HS-27A (cell line): ENCODE data around the gene PCNX1.
"Not testable (repeated sequence)": the region's sequence is repeated elsewhere in the genome, so short reads cannot be mapped to it uniquely, and the experiment has no call there.

Experiments used
- DNase-seq: peaks from one replicate; pipeline ENCODE4 v3.0.0-alpha.2; 2012; ENCODE audit warnings: low read depth, missing footprints

PCNX1 gene

DNA sequence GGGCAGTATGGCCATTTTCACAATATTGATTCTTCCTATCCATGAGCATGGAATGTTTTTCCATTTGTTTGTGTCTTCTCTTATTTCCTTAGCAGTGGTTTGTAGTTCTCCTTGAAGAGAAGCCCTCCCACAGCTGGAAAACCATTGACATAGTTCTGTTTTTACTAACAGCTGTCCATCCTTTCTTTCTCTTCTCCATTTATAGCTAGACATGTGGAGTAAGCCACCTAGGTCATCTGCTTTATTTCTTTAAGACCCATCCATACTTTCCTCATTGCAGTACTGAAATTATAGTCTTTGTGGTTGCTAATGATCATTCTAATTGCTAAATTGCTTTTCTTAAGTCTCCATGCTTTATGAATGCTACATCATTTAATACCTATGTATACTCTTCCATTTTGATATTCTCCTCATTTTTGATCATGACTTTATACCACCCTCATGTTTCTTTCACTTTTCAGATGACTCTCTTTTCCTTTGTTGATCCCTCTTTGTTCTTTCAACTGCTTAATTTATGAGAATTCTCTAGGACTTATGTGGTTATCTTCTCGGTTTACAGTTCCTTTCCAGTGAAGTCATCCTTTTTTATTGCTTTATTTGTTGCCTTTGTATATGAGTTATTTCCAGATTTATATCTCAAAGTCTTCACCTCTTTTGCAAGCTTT is 114.2 kb downstream of the PCNX1 start:
- DNase-seq: peak; percentile 11

DNA sequence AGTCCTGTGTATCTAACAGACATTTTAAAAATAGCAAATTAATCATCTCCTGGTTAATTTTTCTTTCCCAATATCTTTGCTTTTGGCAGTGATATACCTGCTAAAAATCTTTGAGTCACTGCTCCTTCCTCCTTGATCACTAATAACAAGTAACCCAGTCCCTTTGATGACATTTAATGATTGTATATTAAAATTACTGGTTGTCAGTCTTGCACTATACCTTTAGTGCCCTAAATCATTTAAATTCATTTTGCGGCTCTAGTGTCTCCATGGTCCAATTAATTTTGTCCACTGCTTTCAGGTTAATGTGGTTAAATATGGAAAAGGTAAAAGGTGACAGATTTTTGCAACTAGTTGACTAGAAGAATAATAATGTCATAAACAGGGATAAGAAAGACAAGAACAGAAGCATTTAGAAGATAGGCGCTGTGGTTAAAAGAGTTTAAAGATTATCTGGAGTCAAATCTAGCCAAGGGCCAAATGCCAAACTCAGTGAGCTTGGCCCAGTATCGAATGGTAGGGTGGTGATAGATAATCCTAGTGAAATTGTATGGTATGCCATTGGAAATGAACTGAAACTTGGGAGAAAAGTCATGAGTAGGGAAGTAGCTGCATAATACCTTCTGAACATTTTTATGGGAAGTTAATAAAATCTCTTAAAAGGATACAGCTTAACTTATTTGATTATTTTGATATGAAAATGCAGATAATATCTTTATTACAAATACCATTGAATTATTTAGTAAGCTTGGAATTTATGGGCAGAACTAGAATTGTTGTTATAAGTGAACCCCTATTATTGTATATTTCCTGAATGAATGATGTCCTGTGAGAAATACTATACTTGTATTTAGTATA is 115.0 kb downstream of the PCNX1 start:
- DNase-seq: no peak

DNA sequence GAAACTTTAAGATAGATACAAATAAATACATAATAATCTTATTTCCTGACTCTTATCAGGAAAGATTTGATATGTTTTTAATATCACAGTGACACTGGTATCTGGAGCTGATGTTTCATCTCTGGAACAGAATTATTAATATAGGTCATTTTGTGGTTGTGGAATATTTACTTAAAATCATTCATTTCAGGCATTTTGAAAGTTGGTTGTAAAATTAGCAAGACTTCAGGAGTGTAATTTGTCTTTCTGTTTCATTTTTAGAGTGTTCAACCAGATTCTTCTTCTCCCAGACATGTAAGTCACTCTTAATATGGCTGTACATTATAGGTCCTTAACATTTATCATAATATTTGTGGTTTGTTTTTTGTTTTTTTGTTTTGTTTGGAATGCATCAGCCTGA is 115.7 kb downstream of the PCNX1 start:
- DNase-seq: no peak

DNA sequence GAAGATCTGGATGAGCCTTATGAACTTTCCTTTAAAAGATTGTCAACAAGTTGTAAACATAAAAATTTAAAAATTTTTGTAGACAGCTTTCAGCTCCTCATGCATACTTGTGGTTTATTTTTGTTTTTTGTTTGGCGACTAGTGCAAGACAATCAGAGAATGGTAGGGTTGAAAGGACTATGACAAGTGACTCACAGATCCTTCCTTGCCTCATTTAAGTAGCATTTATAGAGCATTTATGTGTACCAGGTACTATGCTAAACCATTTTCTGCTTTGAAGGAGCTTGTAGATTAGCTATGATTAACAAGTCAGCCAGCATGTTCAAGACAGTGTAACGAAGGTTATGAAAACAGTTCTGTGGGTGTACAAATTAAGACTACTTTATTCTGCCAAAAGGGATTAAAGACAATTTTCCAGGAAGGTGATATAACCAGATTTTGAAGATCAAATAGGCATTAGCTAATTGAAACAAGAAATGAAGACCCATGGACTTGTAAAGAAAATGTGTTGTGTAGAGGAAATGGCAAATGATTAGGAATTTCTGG is 122.0 kb downstream of the PCNX1 start:
- no peak for DNase-seq

DNA sequence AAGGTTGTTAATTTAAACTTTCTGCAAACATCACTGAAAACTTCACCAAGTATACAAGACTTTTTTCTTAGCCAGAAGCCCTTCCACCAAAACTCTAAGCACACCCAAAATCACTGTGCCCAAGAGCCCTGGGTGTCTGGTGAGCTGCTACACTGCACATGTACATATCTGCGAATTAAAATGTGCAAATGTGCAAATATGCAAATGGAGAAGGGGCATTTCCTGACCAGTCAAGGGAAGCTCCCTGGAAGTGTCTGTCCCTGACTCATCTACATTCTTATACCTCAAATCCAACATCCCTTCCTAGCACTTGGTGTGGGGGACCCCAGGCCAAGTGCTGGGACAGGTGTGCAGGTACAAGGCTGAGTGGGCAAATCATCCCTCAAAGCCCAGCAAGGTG is 123.7 kb downstream of the PCNX1 start:
- DNase-seq: no peak

DNA sequence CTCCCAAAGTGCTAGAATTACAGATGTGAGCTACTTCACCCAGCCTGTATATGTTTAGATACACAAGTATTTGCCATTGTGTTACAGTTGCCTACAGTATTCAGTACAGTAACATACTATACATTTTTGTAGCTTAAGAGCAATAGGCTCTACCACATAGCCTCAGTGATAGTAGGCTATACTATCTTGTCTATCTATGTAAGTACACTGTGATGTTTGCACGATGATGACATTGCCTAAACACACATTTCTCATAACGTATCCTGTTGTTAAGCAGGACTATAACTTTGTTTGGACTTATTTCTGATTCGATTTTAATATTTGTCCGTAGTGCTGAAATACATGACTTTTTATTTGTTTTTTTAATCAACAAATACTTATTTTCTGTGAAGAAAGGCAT is 129.2 kb downstream of the PCNX1 start:
- DNase-seq: no peak

DNA sequence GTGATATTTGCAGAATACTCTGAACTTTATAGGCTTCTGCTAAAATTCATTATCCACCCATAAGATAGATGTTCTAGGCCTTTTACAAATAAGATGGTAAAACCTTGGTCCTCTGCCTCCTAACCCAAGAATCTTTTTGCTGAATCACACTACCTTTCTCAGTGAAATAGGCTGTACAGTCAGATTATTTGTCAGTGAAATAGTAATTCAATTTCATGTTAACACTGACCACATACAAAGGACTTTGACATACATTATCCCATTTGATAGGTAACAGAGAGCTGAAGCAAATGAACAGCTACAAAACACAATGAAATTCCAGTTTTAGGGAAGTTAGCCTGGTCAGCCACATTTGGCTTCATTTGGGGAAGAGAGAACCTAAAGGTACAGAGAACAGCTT is 141.1 kb downstream of the PCNX1 start:
- no peak for DNase-seq

DNA sequence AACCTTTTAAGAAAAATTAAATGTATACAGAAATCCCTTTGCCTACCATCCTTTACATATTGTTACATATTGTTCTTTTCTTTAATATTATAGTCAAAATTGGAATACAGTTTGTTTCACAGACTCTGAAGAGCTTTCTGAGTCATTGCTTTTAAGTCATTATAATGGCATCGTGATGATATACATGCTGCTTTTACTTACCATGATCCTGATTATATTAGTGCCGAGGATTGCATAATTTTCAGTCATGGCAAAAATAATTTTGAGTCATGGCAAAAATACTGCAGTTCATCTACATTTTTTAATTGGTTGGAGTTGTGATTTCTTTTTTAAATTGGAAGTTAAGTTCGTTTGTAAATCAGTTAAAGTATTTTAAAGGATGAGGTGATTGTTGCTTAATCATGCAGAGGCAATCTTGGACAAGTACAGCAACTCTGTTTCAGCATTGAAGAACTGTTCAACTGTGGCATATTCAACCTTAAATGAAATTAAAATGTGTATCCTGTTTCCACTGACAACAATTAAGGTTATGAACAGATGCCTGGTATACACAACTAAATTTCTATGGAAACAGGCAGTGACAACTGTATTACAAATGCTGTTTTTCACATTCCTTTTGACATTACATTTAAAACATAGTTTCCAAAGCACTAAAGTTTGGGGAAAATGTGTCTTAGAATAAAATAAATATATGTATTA is 142.3 kb downstream of the PCNX1 start:
- DNase-seq: no peak

DNA sequence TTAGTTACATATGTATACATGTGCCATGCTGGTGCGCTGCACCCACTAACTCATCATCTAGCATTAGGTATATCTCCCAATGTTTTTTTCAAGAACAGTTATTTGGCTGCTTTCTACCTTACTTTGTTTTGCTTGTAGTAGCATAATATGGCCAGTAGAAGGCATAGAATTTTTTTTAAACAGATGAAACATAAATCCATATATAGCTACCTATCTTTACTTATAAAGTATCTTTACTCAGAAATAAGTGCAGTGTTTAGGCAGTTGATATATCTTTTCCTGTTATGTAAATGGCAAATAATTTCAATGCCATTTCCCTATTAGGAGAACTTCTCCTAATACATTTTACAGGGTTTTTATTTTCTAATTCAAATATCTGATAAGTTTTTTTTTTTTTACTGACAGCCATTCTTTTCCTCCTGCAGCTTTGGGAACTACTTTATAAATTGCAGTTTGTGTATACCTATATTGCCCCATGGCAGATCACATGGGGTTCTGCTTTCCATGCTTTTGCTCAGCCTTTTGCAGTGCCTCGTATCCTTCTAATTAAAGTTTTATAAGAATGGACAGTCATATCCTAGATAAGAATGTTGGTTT is 143.1 kb downstream of the PCNX1 start:
- DNase-seq: no peak

DNA sequence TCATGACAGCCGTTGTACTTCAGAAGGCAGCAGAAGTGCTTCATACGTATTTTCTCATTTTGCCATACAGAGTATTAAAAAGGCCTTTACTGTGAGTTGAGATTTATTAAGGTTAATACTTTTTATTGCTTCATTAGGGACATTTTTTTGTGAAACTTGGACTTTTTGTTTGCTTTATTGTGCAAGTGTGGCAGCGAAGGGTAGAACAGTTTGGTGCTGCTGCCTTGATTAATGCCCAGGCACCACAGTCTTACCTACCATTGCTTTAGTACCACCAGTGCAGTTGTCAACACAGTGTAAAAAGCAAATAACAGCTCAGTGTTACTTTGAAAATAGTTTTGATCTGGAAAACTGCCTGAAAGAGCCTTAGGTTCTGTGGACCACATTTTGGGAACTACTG is 147.4 kb downstream of the PCNX1 start:
- no peak for DNase-seq

DNA sequence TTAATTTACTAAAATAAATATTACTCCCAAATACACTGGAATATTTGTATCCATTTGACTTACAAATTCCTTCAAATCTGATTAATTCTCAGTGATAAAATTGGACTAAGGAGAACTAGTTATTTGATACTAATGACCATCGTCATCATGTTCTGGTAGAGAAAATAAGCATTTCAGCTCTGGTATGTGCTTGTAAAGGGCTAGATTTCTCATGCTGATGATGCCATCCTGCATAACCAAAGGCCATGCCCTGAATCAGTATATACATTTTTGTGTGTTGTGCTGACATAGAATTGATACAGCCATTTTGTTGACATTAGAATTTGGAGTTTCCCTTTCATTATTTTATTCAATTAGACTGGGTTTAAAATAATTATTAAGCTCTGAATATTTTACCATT is 148.9 kb downstream of the PCNX1 start:
- no peak for DNase-seq

DNA sequence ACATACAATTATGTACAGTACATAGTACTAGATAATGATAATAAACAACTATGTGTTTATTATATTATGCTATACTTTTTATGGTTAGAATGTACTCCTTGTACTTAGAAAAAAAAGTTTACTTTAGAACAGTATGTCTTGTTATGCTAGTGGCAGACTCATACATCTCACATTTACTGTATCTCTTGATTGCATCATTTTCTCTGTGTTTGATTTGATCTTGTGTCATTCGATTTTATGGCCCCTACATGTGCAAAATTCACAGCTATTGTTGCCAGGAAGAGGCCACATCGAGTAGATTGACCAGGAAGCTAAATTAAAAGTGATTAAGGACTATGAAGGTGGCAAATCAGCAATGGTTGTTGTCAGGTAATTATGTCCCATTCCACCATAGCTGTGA is 153.0 kb downstream of the PCNX1 start:
- DNase-seq: no peak

DNA sequence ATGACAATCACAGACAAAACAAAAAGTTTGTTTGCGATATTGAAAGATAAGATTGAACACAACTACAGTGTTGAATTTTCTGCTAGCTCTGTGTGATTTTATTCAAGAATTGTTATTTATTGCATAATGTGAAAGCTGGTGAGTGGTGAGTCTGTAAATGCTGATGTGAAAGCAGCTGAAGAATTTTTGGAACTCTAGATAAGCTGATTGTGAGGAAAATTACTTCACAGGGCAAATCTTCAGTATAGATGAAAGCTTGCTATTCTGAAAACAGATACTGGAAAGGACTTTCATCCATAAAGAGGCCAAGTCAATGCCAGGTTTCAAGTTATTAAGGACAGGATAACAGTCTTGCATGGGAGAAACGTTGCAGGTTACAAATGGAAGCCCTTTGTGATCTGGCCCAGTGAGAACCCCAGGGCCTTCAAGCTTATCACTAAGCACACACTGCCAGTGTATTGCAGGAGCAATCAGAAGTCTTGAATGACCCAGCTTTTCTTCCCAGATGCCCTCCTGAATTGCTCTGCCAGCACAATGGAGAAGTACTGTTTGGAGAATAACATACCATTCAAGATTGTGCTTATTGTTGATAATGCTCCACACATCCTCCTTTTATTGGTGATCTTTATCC is 153.7 kb downstream of the PCNX1 start:
- no peak for DNase-seq

DNA sequence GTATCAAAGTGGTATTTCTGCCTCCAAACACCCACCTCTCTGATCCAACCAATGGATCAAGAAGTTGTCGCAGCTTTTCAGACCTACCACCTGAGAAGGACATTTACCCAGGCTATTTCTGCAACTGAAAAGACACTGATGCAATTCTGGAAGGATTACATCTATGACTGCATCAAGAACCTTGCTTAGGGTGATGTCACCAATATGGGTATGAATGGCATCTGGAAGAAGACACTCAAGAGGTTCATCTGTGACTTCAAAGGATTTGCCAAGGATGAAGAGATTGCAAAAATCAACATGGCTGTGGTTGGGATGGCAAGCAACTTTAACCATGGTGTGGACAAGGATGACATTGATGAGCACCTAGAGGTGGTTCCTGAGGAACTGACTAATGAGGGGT is 154.2 kb downstream of the PCNX1 start:
- no peak for DNase-seq

DNA sequence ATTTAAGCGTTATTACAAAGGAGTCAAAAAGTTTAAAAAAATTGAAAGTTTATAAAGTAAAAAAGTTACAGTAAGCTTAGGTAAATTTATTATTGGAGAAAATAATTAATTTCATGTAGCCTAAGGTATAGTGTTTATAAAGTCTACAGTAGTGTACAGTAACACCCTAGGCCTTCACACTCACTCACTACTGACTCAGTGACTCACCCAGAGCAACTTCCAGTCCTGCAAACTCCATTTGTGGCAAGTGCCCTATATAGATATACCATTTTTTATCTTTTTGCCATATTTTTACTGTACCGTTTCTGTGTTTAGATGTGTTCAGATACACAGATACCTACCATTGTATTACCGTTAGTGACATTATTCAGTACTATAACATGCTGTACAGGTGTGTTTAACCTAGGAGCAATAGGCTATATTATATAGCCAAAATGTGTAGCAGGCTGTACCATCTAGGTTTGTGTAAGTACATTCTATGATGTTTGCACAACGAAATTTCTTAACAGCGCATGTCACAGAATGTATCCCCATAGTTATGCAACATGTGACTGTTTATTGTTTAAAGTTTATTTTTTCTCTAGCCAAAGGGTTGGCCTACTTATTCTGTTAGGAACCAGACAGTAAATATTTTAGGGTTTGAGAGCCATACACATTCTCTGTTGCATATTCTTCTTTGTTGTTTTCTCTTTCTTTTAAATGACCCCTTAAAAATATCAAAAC is 155.5 kb downstream of the PCNX1 start:
- DNase-seq: no peak

DNA sequence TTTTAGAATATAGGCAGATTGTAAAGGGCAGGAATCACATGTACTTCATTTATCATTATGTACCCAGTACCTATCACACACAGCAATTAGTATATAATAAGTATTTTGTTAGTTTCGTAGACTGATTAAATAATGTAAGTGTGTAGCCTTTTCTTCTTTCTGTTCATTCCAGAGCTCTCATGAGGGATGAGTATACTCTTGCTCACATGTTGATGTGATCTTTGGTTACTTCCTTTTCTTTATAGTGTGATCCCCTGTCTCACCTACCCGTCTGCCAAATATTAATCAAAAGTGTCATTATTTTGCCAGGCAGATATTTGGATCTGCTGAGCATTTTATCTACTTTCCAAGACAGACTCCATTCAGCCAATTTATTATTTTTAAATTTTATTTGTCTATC is 156.1 kb downstream of the PCNX1 start:
- no peak for DNase-seq

DNA sequence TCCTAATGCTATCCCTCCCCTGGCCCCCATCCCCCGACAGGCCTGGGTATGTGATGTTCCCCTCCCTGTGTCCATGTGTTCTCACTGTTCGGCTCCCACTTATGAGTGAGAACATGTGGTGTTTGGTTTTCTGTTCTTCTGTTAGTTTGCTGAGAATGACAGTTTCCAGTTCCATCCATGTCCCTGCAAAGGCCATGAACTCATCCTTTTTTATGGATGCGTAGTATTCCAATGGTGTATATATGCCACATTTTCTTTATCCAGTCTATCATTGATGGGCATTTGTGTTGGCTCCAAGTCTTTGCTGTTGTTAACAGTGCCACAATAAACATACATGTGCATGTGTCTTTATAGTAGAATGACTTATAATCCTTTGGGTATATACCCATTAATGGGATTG is 157.5 kb downstream of the PCNX1 start:
- DNase-seq: not testable (repeated sequence)

DNA sequence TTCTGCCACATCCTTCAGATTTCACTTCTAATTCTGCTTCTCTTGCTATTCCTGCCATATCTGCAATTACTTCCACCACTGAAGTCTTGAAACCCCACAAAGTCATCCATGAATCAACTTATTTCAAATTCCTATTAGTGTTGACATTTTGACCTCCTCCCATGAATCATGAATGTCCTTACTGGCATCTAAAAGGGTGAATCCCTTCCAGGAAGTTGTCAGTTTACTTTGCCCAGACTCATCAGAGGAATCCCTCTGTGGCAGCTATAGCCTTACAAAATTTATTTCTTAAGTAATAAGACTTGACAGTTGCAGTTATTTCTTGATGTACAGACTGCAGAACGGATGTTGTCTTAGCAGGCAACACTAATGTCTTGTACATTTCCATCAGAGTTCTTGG is 162.9 kb downstream of the PCNX1 start:
- no peak for DNase-seq

DNA sequence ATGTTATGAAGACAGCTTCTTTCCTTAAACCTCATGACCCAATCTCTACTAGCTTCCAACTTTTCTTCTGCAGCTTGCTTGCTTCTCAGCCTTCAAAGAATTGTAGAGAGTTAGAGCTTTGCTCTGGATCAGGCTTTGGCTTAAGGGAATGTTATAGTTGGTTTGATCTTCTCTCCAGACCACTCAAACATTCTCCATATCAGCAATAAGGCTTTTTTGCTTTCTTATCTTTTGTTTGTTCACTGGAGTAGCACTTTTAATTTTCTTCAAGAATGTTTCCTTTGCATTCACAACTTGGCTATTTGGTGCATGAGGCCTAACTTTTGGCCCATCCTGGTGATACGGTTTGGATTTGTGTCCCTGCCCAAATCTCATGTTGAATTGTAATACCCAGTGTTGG is 163.8 kb downstream of the PCNX1 start:
- no peak for DNase-seq

DNA sequence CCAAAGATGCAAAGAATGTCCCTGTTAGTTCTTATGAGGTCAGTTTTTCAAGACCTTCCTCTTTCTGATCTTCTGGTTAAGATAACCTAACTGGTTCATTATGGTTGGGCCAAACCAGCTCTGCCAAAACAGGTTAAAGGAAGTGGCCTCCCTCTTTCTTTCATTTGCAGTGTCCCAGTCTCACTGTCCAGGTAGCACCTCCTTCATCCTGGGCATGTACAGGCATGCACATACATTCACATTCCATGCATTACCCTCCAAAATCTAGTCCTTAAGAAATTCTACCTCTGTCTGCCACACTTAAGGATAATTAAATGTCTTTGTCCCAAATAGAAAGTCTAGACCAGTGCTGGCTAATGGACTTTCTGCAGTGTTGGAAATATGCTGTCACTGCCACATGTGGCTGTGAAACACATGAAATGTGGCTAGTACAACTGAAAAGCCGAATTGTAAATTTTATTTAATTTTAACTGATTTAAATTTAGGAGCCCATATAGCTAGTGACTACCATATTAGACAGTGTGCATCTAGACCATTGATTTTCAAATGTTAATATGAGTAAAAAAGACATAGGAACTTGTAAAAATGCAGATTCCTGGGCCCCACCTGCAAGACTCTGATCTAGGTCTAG is 169.3 kb downstream of the PCNX1 start:
- no peak for DNase-seq

DNA sequence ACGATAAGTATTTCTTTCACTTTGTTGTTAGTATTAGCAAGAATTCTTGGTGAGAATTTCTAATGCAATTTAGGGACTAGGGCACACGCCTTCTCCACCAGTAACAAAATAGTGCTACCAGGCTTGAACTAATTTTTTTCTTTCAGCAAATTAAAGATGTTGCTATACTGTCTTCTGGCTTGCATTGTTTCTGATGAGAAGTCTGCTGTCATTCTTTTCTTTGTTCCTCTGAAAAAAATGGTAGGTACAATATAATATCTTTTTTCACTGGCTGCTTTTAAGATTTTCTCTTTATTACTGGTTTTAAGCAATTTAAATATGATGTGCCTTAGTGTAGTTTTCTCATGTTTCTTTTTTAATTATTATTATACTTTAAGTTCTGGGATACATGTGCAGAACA is 171.2 kb downstream of the PCNX1 start:
- DNase-seq: no peak
